Measurements from ENCODE around the gene KRT6C. TPM values are rescaled to one million over a fixed set of nuclear protein-coding genes. Genes with fewer than 3 reads are reported as not detected.

KRT6C gene
- total and polyA plus RNA-seq, 3 experiments from 2014 or later: not detected

DNA sequence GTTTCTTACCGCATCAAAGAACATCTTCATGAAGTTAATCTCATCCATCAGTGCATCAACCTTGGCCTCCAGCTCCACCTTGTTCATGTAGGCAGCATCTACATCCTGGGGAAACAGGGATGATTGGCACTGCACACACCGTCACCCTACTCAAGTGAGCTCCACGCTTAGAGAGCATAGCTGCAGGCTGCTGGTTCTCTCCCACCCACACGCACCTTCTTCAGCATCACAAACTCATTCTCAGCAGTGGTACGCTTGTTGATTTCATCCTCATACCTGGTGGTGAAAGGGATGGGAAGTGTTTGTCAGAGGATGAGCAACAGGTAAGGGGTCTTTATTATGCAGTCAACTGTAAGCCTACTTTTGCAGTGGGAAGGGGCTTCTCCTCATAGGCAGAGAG, 44.3 kb upstream of the KRT6C start:
- H3K4me1 ChIP-seq (ENCODE audit: insufficient read depth, low read length): no peaks in the 10 kb centered on the region
- no peaks in the 10 kb centered on the region for H3K27me3 ChIP-seq (ENCODE audit: insufficient read depth, low read length, poor library complexity, severe bottlenecking)
- H3K36me3 ChIP-seq (ENCODE audit: insufficient read depth, low read length): no peaks in the 10 kb centered on the region
- CTCF ChIA-PET: no interaction called here
- Mint-ChIP-seq H3K27ac (peak overlapping the region in 1 of 8 donors; percentile 61), H3K36me3 (no peaks in the 10 kb centered on the region), H3K4me3 (no peak overlapping the region), H3K4me1 (no peaks in the 10 kb centered on the region), H3K27me3 (peaks cover 11 to 35% of the 10 kb centered on the region in 2 donors), H3K9me3 (no peaks in the 10 kb centered on the region)
- no peaks in the 10 kb centered on the region for H3K9me3 ChIP-seq (ENCODE audit: low read length)
- POLR2A ChIA-PET: no interaction called here
- DNase-seq: no peak
- no peak overlapping the region for H3K27ac ChIP-seq (ENCODE audit: low read depth, low read length)
- H3K4me3 ChIP-seq (ENCODE audit: low read length): no peak overlapping the region

- H3K27ac ChIP-seq (ENCODE audit: low read depth, low read length): no peak overlapping the region
- H3K9me3 ChIP-seq (ENCODE audit: low read length): no peaks in the 10 kb centered on the region
- H3K27me3 Mint-ChIP-seq: peaks cover 11 to 35% of the 10 kb centered on the region in 2 donors
- no peaks in the 10 kb centered on the region for H3K27me3 ChIP-seq (ENCODE audit: insufficient read depth, low read length, poor library complexity, severe bottlenecking)
- no peaks in the 10 kb centered on the region for H3K36me3 Mint-ChIP-seq
- DNase-seq: no peak
- no peaks in the 10 kb centered on the region for H3K9me3 Mint-ChIP-seq
- no peak overlapping the region for H3K4me3 ChIP-seq (ENCODE audit: low read length)
- H3K4me1 ChIP-seq (ENCODE audit: insufficient read depth, low read length): no peaks in the 10 kb centered on the region
- H3K4me1 Mint-ChIP-seq: no peaks in the 10 kb centered on the region
- ChIA-PET POLR2A (no interaction called here), CTCF (interaction anchor here (1.4 kb wide), 1 partner anchor 362 kb away, joined by 3 read pairs; no protein-coding TSS in a partner anchor)
- no peak overlapping the region for H3K4me3 Mint-ChIP-seq
- no peaks in the 10 kb centered on the region for H3K36me3 ChIP-seq (ENCODE audit: insufficient read depth, low read length)
- H3K27ac Mint-ChIP-seq: peak overlapping the region in 1 of 8 donors; percentile 36
These were observed 43.6 kb upstream of the KRT6C start for GRCh38 chr12:52517005-52517835.

DNA sequence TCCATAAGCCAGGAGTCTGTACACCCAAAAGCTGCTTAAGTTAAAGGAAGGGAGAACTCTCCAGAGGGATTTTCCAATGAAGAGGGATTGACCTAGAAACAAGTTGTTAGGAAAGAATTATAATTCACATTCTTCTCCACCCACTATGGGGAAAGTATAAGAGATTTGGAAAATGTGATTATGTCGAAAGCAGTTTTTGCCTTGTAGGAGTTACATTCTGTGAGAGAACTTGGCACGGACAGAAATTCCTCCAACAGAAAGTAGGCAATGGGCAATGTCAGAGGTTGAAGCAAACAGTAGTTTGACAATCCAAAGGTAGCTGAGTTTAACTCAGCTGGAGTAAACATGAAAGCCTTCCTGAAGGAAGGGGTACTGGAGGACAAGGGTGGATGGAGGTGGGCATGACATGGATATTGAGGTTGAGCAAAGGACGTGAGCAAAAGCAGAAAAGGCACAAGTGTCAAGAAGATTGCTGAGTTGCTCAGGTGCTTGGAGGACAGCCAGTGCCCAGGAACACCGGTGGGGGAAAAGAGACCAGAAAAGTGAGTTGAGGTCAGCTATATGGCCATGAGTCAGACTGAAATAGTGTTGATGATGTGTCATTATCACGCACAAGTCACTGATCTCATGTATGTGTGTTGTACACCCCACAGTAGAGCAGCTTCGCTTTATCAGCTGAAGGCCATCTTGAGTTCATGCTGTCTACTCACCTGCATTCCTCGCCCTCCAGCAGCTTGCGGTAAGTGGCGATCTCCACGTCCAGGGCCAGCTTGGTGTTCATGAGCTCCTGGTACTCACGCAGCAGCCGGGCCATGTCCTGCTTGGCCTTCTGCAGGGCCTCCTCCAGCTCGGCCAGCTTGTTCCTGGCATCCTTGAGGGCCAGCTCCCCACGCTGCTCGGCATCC, 42.6 kb upstream of the KRT6C start:
- Histone ChIP-seq H3K27me3 (ENCODE audit: insufficient read depth, low read length, poor library complexity, severe bottlenecking) (peaks cover 5% of the 10 kb centered on the region), H3K27ac (ENCODE audit: low read depth, low read length) (no peak overlapping the region), H3K4me1 (ENCODE audit: insufficient read depth, low read length) (no peaks in the 10 kb centered on the region), H3K4me3 (ENCODE audit: low read length) (no peak overlapping the region), H3K9me3 (ENCODE audit: low read length) (no peaks in the 10 kb centered on the region), H3K36me3 (ENCODE audit: insufficient read depth, low read length) (no peaks in the 10 kb centered on the region)
- Mint-ChIP-seq H3K9me3 (peaks cover 0 to 6% (median 6%) of the 10 kb centered on the region in 5 donors), H3K36me3 (peaks cover 0 to 3% (median 0%) of the 10 kb centered on the region in 3 donors), H3K4me3 (no peak overlapping the region), H3K27ac (no peak overlapping the region), H3K4me1 (no peaks in the 10 kb centered on the region), H3K27me3 (peaks cover 12 to 40% of the 10 kb centered on the region in 2 donors)
- ChIA-PET CTCF (interaction anchor here (1.4 kb wide), 1 partner anchor 363 kb away, joined by 3 read pairs; no protein-coding TSS in a partner anchor), POLR2A (no interaction called here)
- no peak for DNase-seq

- Histone ChIP-seq H3K9me3 (ENCODE audit: low read length) (no peaks in the 10 kb centered on the region), H3K27ac (ENCODE audit: low read depth, low read length) (no peak overlapping the region), H3K4me1 (ENCODE audit: insufficient read depth, low read length) (no peaks in the 10 kb centered on the region), H3K36me3 (ENCODE audit: insufficient read depth, low read length) (no peaks in the 10 kb centered on the region), H3K4me3 (ENCODE audit: low read length) (no peak overlapping the region), H3K27me3 (ENCODE audit: insufficient read depth, low read length, poor library complexity, severe bottlenecking) (peaks cover 5% of the 10 kb centered on the region)
- Mint-ChIP-seq H3K4me1 (no peaks in the 10 kb centered on the region), H3K4me3 (no peak overlapping the region), H3K27me3 (peaks cover 16 to 45% of the 10 kb centered on the region in 2 donors), H3K36me3 (peaks cover 0 to 5% (median 0%) of the 10 kb centered on the region in 3 donors), H3K9me3 (peaks cover 0 to 10% (median 7%) of the 10 kb centered on the region in 5 donors), H3K27ac (peak overlapping the region in 1 of 8 donors; percentile 9)
- DNase-seq: no peak
- ChIA-PET CTCF (no interaction called here), POLR2A (no interaction called here)
These were observed 41.7 kb upstream of the KRT6C start for GRCh38 chr12:52515319-52515646.

DNA sequence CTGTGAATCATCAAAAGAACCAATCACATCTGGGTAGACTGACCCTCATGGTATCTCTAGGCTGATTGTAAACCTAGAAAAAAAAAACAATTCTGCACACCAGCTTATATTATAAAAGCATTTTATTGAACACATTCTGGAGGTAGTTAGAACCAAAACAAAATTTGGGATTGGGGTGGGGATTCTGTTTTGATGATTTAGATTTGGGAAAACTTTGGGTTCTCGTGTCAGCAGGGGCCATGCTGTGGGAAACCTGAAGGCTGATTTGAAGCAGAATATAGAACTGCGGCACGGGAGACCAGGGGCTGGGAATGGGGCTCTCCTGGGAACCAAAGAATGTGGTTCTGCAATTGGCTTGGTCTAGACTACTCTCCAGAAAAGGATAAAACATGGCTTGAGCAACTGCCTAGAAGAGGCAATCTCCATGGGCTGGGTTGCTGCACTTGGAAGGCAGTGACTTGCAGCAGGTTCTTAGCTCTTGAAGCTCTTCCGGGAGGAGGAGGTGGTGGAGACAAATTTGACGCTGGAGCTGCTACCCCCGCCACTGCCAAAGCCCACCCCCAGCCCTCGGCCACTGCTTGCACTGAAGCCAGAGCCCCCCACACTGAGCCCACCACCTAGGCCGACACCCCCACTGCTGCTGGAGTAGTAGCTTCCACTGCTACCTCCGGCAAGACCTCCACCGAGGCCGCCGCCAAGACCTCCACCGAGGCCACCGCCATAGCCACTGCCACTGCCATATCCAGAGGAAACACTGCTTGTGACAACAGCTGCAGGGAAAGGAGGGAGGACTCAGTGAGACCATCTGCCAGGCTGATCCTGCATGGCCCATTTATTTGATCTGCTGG, 41.1 kb upstream of the KRT6C start:
- Mint-ChIP-seq H3K27ac (no peak overlapping the region), H3K4me1 (no peaks in the 10 kb centered on the region), H3K4me3 (no peak overlapping the region), H3K36me3 (peaks cover 0 to 5% (median 0%) of the 10 kb centered on the region in 3 donors), H3K9me3 (peaks cover 0 to 12% (median 9%) of the 10 kb centered on the region in 5 donors), H3K27me3 (peaks cover 18 to 51% of the 10 kb centered on the region in 2 donors)
- no peaks in the 10 kb centered on the region for H3K9me3 ChIP-seq (ENCODE audit: low read length)
- H3K36me3 ChIP-seq (ENCODE audit: insufficient read depth, low read length): no peaks in the 10 kb centered on the region
- no peak for DNase-seq
- H3K4me1 ChIP-seq (ENCODE audit: insufficient read depth, low read length): no peaks in the 10 kb centered on the region
- no peak overlapping the region for H3K27ac ChIP-seq (ENCODE audit: low read depth, low read length)
- H3K4me3 ChIP-seq (ENCODE audit: low read length): no peak overlapping the region
- ChIA-PET CTCF (no interaction called here), POLR2A (no interaction called here)
- peaks cover 5% of the 10 kb centered on the region for H3K27me3 ChIP-seq (ENCODE audit: insufficient read depth, low read length, poor library complexity, severe bottlenecking)

- CTCF ChIA-PET: no interaction called here
- POLR2A ChIA-PET: no interaction called here
- H3K36me3 ChIP-seq (ENCODE audit: insufficient read depth, low read length): no peaks in the 10 kb centered on the region
These were observed 40.1 kb upstream of the KRT6C start for GRCh38 chr12:52513736-52514135.

DNA sequence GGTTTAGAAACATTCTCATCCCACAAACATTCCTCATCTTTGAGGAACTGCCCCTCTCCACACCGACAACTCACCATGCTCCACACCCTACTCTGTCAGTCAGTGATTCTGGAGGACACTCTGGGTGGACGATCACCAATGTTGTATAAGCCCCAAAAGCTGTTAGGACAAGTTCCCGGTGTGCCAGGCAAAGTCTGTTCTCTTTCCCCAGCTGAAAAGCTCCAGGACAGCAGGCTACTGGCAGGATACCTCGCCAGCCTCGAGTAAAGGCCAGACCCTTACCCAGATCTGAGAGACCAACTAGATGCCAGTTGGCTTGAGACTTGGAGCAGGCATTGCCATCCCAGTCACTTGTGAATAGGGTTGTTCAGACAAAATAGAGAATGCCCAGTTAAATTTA, 34.6 kb upstream of the KRT6C start:
- H3K27me3 ChIP-seq (ENCODE audit: insufficient read depth, low read length, poor library complexity, severe bottlenecking): peaks cover 5% of the 10 kb centered on the region
- H3K9me3 ChIP-seq (ENCODE audit: low read length): no peaks in the 10 kb centered on the region
- H3K27ac ChIP-seq (ENCODE audit: low read depth, low read length): no peak overlapping the region
- CTCF ChIA-PET: interaction anchor here (2.2 kb wide), 1 partner anchor 12 kb away, joined by 8 read pairs; the partner anchor contains the start of gene KRT5
- no peak for DNase-seq
- POLR2A ChIA-PET: no interaction called here
- no peak overlapping the region for H3K4me3 ChIP-seq (ENCODE audit: low read length)
- Mint-ChIP-seq H3K36me3 (peaks cover 0 to 5% (median 2%) of the 10 kb centered on the region in 3 donors), H3K9me3 (peaks cover 0 to 12% (median 9%) of the 10 kb centered on the region in 5 donors), H3K4me3 (no peak overlapping the region), H3K27ac (no peak overlapping the region), H3K27me3 (peaks cover 25 to 68% of the 10 kb centered on the region in 2 donors), H3K4me1 (peaks cover 0 to 5% (median 0%) of the 10 kb centered on the region in 3 donors)
- no peaks in the 10 kb centered on the region for H3K36me3 ChIP-seq (ENCODE audit: insufficient read depth, low read length)
- peaks cover 4% of the 10 kb centered on the region for H3K4me1 ChIP-seq (ENCODE audit: insufficient read depth, low read length)

More at GRCh38 chr12:52513736-52514135, 40.1 kb upstream of the KRT6C start:
- Histone ChIP-seq H3K27me3 (ENCODE audit: insufficient read depth, low read length, poor library complexity, severe bottlenecking) (peaks cover 5% of the 10 kb centered on the region), H3K4me3 (ENCODE audit: low read length) (no peak overlapping the region), H3K27ac (ENCODE audit: low read depth, low read length) (no peak overlapping the region), H3K9me3 (ENCODE audit: low read length) (no peaks in the 10 kb centered on the region), H3K4me1 (ENCODE audit: insufficient read depth, low read length) (no peaks in the 10 kb centered on the region)
- Mint-ChIP-seq H3K27me3 (peaks cover 21 to 57% of the 10 kb centered on the region in 2 donors), H3K36me3 (peaks cover 0 to 5% (median 0%) of the 10 kb centered on the region in 3 donors), H3K4me3 (no peak overlapping the region), H3K9me3 (peaks cover 0 to 12% (median 9%) of the 10 kb centered on the region in 5 donors), H3K27ac (no peak overlapping the region), H3K4me1 (no peaks in the 10 kb centered on the region)
- DNase-seq: no peak
